ENCODE measurements around the gene GIGYF1.

DNA sequence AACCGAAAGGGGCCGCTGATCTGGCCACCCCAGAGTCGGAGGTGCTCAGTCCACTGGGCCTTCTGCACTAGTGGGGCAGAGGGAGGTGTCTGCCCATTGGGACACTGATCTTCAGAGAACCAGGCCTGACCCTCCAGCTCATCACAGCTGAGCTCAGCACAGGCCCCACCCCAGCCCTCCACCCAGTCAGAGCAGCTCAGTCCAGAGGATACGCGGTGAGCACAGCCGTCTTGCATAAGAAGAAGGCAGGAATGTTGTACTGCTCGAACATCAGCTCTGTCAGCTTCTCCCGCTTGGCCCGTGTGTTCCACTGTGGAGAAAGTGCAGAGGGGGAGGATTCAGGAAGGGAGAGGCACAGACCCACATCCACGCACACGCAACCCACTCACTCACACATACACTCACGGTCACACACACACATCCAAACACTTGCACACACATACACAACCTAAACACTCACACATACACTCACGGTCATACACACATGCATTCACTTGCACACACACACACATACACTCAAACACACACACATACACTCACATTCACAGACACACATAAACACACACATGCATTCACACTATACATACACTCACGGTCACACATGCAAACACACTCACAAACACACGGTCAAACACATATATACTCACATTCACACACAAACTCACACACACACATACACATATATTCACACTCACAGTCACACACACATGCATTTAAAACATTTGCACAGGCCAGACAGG lies 44.1 kb downstream of the GIGYF1 start:
- TF ChIP-seq, protein P1, sequence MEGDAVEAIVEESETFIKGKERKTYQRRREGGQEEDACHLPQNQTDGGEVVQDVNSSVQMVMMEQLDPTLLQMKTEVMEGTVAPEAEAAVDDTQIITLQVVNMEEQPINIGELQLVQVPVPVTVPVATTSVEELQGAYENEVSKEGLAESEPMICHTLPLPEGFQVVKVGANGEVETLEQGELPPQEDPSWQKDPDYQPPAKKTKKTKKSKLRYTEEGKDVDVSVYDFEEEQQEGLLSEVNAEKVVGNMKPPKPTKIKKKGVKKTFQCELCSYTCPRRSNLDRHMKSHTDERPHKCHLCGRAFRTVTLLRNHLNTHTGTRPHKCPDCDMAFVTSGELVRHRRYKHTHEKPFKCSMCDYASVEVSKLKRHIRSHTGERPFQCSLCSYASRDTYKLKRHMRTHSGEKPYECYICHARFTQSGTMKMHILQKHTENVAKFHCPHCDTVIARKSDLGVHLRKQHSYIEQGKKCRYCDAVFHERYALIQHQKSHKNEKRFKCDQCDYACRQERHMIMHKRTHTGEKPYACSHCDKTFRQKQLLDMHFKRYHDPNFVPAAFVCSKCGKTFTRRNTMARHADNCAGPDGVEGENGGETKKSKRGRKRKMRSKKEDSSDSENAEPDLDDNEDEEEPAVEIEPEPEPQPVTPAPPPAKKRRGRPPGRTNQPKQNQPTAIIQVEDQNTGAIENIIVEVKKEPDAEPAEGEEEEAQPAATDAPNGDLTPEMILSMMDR (IDR thresholded peaks at IDR 0.05): no peak
- no peak for TF ChIP-seq POLR2A (IDR thresholded peaks at IDR 0.05)

All from breast epithelium (tissue), 3 donors.